Measurements from ENCODE around the gene SLC35G3.
"Not testable (repeated sequence)": the region's sequence is repeated elsewhere in the genome, so short reads cannot be mapped to it uniquely, and the experiment has no call there.

DNA sequence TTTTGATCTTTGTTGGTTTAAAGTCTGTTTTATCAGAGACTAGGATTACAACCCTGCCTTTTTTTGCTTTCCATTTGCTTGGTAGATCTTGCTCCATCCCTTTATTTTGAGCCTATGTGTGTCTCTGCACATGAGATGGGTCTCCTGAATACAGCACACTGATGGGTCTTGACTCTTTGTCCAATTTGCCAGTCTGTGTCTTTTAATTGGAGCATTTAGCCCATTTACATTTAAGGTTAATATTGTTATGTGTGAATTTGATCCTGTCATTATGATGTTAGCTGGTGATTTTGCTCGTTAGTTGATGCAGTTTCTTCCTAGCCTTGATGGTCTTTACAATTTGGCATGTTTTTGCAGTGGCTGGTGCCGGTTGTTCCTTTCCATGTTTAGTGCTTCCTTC lies 8.4 kb upstream of the SLC35G3 start:
- TF ChIP-seq, protein P1, sequence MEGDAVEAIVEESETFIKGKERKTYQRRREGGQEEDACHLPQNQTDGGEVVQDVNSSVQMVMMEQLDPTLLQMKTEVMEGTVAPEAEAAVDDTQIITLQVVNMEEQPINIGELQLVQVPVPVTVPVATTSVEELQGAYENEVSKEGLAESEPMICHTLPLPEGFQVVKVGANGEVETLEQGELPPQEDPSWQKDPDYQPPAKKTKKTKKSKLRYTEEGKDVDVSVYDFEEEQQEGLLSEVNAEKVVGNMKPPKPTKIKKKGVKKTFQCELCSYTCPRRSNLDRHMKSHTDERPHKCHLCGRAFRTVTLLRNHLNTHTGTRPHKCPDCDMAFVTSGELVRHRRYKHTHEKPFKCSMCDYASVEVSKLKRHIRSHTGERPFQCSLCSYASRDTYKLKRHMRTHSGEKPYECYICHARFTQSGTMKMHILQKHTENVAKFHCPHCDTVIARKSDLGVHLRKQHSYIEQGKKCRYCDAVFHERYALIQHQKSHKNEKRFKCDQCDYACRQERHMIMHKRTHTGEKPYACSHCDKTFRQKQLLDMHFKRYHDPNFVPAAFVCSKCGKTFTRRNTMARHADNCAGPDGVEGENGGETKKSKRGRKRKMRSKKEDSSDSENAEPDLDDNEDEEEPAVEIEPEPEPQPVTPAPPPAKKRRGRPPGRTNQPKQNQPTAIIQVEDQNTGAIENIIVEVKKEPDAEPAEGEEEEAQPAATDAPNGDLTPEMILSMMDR (IDR thresholded peaks at IDR 0.05) = not testable (repeated sequence)
- TF ChIP-seq POLR2AphosphoS5 (IDR thresholded peaks at IDR 0.05; ENCODE audit: insufficient read depth in 1 of 2, low read depth in 1 of 2) = not testable (repeated sequence)

Data from vagina (tissue), 2 donors.